Myocyte (in vitro differentiated cells): ENCODE measurements around the gene CCDC197. TPM values are rescaled to one million over a fixed set of nuclear protein-coding genes. Genes with fewer than 3 reads are reported as not detected.

Source experiments
- DNase-seq: peaks from one replicate; pipeline ENCODE4 v3.0.0-alpha.2; 2012; ENCODE audit warnings: low read depth
- total RNA-seq: library from RNA; depleted of rRNA; stranded (reverse); fragments of >200 nt; gene quantifications from 2 replicates; pipeline ENCODE4 v1.2.3, GENCODE V29; 2014

Gene CCDC197
- total RNA-seq, 1 donor from 2014 or later = not detected

DNA sequence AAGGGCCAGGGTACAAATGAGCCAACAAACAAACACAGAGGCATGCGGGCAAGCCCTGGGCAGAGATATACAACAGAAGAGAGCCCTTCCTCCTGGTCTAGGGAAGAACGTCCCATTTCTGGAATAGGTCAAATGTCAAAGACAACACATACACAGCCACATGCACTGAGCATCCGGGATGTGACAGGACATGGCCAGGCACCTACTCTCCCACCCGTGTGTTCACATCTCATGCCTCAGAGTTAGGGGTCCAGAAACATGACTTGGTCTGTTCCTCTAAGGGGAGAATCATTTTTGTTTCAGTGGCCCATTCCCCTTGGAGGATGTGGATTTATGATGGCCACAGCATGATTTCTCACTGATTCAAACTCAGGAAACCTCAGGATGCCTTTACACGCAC is 19.9 kb upstream of the CCDC197 start:
- DNase-seq = no peak

DNA sequence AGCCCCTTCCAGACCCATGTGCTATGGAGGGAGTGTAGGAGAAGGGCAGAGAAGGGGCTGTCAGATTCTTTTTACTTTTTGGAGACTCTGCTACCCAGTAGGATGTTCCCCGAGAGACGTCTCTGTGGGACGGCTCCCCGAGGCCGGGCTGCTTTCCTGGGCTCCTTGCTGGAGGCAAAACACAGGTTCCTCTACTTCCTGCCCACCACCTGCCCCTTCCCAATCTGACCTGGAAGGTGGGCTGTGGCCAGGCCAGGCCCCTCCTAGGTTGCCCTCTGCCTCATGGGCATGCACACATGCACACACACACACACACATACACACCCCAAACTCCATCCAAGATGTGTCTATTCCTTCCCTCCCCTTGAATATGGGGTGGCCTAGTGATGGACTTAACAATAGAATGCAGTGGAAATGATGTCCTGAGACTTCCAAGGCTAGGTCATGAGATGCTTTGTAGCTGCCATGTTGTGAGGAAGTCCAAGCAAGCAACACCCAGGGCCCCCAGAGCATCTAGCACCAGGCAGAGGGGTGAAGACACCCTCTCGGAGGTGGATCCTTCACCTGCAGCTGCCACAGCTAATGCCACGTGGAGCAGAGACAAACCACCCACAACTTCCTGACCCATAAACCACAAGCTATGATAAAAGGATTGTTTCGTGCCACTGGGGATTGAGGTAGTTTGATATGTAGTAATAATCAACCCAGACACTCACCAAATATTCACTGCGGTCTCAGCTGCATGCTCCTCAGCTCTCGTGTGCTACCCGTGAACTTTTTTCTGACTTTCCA is 19.1 kb upstream of the CCDC197 start:
- DNase-seq = peak; percentile 51

DNA sequence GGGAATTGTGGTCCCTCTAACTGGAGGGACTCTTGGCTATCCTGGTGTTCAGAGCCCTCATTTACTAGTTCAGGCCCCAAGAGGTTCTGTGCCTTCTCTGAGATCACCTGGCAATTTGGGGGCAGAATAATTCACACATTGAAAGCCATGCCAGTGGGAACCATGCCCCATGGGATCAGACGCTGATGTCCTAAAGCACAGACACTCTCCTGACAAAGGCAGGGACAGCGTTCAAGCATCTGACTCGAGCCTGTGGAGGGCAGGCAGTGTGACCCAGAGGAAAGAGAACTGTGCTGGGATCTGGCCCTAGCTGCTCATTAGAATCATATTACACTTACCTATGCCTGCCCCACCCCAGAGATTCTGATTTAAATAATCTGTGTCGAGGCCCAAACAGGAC is 18.4 kb upstream of the CCDC197 start:
- no peak for DNase-seq

DNA sequence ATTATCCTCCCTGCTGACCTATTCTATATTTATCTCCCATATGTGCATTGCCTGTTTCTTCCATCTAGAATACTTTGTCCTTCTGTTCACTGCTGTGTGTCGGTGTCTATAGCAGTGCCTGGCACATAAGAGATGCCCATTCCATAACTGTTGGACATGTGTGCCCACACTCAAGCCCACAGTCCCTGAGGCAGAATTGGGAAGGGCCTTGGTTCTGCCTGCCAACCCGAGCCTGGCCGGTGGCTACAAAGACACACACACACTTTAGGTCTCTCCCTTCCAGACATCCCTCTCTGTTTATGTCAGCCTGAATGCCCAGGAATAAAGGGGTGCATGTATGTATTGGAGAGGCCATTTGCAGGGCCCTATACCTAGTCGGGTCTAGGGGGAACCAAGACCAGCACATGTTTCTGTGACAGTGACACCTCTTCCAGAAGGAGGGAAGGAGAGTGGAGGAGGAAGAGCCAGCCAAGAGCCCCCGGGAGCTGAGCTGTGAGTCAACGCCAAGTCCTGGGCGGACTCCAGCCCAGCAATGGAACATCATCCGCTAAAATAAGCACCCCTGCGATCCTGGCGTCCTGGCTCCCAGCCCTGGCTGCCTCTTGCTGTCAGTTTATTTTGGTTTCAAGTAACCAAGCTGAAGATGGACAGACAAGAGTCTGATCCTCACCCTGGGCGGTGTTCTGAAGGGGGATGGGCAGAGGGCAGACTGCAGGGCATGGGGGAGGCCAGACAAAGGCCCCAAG is 16.5 kb upstream of the CCDC197 start:
- DNase-seq = peak; percentile 93

DNA sequence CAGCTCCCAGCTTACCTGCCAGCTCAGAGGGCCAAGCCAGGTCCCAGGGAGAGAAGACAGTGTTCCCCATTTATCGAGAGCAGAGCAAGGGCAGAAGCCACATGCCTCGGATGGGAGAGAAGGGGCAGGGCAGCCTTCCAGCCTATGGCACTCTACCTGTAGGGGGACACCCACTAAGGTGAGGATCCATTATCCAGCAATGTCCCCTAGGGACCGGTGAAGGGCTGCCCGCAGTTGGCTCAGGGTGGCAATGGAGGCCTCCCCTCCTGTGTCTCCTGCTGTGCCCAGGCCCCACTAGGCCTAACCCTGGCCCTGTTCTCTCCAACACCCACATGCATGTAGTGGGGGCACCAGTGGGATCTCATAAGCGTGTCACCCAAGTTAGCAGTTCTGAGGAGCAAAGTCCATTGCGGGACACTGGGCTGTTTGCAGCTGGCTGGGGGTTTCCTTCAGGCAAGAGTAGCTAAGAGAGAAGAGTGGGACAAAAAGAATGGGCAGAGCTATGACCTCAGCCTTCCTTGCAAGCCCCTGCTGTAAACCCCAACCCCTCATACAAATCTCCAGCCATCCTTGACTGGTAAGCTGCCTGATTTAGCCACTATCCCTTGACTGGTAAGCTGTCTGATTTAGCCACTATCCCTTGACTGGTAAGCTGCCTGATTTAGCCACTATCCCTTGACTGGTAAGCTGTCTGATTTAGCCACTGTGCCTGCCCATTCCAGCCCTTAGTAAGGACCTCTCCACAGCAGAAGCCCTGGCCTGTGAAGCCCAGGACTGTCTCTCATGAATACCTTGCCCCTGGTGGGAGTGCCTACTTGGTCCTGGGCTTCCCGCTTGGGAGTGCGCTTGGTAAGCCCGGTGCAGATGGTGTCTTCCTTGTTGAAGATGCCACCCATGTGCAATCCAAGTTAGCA is 15.5 kb upstream of the CCDC197 start:
- peak; percentile 75 for DNase-seq

DNA sequence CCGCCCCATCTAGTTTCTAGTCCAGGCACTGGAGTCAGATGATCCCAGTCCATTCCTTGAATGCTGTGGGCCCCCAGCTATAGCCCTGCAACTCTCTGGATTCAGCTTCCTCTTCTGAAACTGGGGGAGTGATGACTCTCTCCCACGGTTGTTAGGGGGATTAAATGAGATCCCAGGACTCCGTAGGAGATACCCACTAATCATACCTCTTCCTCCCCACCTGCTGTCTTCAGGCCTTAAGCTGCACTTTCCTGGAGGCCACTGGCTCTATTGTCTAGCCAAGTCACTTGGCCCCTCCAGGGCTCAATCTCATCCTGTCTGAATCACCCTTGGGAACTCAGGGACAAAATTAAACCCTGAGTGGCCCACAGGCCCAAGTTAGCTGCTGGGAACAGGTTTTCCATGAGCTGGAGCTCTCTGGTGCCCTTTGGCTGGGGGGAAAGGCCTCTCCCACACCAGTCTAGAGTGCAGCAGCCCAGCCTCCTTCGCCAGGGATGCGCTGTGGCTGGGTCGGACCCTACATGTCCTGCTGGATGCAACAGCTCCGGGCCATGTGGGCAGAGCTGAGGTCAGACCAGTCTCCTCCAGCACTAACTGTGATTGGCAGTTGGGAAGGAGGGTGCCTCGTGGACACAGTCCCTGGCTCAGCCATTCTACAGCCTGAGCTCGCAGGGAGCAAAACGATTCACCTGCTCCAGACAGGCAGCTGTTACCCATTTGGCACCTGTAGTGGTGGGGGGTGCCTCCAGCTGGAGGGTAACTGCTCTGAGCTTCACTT is 14.7 kb upstream of the CCDC197 start:
- DNase-seq = peak; percentile 81

DNA sequence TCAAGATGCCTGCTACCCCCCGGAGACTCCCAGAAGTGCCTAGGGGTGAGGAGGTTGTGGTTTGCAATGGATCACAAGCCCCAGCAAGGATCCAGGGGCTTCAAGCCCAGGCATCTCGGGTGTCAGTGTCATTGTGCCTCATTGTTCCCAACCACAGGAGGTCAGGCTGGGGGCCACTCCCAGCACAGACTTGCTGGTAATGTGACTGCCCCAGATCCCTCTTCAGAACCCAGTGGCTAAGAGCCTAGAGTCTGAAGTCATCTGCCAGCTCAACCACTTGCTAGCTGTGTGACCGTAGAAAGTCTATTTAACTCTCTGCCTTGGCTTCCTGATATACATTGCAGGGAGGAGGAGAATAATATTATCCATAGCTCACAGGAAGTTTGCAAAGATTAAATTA is 13.0 kb upstream of the CCDC197 start:
- peak; percentile 95 for DNase-seq

DNA sequence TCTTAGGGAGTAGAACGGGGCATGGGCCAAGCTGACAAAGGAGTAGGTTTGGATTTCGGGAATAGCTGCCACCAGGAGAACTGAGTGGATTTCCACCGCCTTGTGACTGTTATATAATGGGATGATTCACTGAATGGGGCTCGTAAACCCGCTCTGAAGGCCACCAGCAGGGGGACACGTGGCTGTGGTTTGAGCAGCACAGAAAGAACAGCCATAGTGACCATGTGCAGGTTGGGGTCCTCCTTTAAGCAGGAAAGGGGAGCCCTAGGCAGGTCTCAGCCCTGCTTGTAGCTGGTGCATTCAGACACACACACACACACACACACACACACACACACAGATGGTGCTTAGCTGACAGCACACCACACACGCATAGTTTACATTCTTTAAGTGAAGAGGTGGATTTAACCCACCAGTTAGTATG is 12.1 kb upstream of the CCDC197 start:
- DNase-seq = peak; percentile 75

DNA sequence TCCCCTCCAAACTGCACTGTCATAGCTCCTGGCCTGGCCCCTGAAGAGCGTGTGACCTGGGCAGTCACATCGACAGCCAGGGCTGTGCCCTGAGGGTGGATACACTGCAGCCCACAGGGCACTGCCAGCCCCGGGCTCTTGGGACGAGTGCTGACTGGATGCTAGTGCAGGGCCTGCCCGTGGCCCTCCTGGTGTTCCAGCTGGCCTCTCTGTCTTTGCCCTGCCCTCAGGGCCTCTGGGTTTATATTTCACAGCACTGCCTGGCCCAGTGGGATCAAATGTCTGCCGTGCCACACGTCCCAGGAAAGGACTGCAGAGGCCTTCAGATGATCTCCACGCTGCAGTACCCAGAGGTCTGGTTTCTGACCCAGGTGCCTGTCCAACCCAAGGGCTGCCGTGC is 10.1 kb upstream of the CCDC197 start:
- peak; percentile 73 for DNase-seq

DNA sequence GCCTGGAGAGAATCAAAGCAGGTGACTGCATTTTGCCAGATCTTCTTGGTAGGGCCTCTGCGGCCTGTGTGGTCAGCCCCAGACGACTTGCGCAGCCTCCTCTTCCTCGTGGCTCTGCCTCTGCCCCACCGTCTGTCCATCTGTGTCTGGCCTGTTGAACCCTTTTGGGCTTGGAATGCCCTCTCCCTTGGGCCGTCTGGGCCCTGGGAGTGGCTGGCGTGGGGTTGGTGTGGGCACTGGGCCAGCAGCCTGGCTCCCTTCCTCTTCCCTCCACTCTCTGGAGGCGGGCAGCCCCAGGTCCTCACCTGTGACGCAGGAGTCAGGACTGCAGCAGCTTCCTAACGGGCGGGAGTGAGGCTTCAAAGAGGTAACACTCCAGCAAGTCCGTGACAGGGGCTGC is 9.7 kb upstream of the CCDC197 start:
- DNase-seq = no peak

DNA sequence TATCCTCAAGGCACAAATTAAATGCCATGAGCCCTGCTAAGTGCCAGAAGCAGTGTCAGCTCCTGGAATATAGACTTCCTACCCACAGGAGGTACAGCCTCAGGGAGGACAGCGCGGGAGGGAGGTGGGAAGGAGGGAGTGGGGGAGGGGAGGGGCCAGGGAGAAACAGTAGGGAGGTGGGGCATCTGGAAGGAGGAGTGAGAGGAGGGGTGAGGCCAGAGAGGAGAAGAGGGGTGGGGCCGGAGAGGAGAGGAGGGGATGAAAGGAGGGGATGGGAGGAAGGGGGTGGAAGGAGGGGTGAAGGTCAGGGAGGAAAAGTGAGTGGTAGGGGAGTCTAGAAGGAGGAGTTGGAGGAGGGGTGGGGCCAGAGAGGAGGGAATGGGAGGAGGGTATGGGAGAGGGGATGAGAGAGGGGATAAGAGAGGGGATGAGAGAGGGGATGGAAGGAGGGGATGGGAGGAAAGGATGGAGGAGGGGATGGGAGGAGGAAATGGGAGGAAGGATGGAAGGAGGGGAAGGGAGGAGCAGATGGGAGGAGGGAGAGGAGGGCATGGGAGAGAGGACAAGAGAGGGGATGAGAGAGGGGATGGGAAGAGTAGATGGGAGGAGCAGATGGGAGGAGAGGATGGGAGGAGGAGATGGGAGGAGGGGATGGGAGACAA is 9.2 kb upstream of the CCDC197 start:
- no peak for DNase-seq

DNA sequence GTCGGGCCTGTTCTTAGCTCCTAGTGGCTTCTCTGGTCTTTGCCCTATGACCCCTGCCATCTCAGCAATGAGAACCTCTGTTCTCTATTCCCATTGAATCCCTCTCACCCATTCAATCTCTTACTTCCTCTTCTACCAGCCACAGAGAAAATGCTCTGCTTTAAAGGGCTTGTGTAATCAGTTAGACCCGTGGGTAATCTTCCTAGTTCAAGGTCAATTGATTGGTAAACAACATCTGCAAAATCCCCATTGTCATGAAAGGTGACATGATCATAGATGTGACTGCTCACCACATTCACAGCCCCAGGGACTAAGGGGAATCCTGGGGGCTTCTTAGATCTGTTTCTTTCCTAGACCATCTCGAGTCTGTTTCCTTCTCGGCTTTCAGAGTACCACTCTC is 7.2 kb upstream of the CCDC197 start:
- no peak for DNase-seq

DNA sequence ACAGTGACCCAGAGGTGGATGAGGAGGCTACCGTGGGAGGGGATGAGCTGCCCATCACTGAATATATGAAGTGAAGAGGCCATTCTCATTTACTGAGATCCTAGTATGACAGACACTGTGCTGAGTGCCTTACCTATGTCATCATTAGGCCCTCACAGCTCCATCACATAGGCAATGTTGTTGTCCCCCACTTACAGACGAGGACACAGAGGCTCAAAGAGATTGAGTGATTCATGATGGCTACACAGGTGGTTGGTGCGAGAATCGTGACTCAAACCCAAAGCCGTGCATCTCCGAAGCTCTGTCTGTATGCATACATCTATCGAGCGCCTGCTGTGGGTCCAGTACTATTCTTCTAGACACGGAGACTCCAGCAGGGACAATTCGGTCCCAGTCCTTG is 5.9 kb upstream of the CCDC197 start:
- DNase-seq = no peak

DNA sequence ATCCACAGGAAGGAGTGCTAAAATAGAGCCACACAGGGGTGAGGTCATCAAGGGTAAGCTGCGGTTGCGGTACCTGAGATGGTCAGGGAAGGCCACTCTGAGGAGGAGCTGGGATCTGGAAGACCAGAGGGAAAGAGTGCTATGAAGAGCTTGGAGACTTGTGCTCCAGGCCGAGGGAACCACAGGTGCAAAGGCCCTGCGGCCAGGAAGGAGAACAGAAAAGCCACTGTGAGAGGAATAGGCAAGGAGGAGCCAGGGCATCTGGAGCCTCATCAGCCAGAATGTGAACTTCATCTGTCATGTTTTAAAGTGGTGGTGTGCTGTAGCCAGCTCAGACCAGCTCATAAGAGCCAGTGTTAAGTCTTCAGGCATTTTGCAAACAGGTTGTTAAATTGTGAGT is 5.5 kb upstream of the CCDC197 start:
- no peak for DNase-seq

DNA sequence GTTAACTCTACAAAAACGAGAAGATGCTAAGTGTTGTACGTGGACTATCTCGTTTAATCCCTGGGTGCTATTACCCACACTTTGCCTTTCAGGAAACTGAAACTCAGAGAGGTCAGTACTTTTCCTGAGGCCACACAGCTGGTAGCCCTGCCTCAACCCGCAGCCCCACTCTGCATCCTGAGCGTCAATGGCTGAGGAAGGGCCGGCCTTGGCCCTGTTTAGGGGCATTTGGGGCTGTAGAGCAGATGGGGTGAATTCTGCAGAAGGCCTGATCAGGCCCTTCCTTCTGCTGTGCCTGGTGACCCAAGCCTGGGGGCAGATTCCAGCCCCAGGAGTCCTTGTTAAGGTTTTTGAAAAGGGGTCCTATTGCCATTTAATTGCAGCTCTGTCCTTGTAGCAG is 3.7 kb upstream of the CCDC197 start:
- DNase-seq = no peak

DNA sequence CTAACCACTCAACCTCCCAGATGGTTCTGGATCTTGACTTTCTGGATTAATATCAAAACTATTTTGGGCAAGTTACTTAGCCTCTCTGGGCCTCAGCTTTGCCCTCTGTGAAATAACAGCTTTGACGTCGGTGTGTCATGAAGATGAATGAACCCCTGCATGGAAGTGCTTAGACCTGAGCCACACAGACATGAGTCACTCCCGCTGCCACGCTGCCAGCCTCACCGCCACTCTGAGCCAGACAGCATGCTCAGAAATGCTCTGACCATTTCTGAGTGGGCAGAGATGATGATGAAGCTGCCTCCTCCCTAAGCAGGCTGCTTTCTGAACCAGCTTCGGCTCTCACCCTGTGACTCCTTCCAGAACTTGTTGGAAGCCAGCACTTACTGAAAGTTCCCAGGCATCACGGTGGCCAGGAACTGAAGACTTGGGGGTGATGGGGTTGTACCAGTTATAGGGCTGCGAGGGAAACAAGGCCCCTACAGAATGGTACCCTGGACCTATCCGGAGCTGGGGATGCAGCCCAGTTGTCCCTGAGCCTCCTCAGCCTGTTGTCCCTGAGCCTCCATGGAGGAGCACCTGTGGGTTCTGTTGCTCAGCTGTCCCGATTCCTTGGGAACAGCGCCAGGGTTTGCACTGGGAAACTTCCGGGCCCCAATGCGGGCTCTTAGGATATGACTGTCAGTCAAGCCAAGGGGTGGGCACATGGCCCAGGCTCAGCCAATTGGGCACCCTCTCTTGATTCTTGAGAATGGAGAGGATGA is 2.0 kb upstream of the CCDC197 start:
- peak; percentile 91 for DNase-seq

DNA sequence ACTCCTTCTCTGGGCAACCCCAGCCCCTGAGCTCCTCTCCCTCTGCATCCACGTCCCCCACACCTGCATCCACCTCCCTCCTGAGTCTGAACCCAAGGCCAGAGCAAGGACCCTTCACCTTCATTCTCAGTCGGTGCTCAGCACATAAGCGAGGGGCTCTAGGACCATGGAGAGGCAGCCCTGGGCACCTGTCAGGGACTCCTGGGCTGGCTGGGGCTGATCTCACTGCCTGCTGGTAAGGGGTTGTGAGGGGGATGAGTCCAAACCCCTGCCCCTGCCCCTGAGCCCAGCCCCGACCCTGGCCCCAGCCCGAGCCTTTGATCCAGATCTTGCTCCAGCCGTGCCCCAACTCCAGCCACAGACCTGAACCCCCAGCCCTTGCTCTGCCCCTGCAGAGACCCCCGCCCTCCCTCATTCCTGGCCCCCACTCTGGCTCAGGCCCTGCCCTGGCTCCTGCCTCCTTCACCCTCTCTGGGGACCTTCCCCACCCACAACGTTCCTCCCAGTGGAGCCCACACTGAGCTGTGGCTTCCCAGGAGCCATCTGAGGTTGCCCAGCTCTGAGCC is 888 bp upstream of the CCDC197 start:
- DNase-seq = no peak

DNA sequence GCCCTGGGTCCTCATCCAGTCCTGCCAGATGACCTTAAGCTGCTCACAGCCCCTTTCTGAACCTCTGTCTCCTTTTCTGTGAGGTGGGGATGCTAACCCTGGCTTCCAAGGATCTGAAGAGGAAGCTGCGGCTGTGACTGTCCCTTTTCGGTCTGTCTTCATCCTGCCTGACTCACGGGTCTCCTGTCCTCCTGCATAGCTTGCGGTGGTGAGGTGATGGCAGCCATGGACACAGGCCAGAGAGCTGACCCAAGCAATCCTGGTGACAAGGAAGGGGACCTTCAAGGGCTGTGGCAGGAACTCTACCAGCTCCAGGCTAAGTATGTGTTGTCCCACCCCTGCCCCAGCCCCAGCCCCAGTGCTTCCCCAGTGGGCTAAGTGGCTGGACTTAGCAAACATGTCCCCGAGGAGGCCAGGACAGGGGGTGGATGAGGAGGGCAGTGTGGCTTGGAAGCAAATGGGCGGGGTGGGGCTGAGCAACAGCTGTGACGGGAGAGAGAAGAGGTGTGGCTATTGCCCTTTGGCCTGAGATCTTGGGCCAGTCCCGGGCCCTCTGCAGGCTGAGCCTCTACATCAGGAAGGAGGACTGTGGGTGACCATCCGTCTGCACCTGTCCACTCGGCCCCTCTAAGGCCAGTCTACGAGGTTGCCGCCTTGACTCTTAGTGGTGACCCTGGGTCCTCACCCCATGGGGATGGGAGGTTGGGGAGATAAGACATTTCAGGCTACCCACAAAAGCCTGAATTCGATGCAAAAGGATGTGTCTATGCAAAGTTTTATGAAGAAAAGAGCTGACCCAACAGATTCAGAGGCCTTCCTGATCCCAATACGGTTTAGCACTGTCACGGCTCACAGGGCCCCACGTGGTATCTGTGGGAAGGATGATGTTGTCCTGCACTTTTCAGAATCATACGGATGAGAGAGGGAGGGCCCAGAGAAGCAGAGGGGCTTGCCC is 1.1 kb downstream of the CCDC197 start:
- DNase-seq = peak; percentile 82
